HG02973 (cell line): ENCODE results near the gene ADAMTS5.

Experiments used
- ATAC-seq: cut with Tn5 transposase; IDR thresholded peaks from one replicate; pipeline ENCODE4 v1.9.1; 2021; ENCODE audit warnings: moderate library complexity; ENCODE audit not compliant: unreplicated experiment

The ADAMTS5 gene

DNA sequence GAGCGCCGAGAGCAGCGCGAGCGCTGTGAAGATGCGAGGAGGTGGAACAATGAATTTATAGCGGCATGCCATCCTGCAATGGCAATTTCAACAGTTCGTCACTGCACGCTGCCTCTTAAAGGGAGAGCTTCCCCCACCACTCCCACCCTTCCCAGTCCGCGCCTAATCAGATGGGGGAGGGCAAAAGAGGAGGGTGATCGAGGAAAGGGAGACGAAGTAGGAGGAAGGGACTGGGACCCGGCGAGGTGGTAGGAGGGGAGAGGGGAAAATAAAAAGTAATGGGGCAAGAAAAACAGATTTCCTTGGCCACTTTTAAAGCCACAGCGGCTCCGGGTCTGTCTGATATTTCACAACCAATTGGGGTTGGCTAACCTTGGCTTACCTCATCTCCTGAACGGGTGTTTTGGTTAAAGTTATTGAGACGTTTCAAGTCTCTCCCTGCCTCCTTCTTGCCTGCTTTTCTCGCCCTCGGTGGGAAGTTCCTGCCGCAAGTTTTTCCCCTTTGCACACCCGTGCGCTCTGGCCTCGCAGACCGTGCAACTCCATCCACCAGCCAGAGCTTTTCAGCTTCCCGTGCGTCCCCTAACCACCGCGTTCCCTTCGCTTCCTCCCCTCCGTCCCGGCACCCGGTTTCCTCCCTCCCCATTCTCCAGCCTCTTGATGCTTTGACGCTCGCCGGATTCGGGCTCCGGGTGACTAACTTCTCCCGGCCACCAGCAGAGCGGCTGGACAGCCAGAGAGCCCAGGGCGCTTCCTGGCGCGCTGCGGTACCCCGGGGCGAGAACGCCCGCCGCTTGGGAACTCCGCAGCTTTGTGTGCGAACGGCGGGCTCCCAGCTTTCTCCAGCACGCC lies at the start of gene ADAMTS5:
TSS of gene ADAMTS5 (minus strand) at position 27 of the 852 bp plus-strand sequence. CDS start 697 bp downstream, outside the sequence.
- ATAC-seq = no peak

DNA sequence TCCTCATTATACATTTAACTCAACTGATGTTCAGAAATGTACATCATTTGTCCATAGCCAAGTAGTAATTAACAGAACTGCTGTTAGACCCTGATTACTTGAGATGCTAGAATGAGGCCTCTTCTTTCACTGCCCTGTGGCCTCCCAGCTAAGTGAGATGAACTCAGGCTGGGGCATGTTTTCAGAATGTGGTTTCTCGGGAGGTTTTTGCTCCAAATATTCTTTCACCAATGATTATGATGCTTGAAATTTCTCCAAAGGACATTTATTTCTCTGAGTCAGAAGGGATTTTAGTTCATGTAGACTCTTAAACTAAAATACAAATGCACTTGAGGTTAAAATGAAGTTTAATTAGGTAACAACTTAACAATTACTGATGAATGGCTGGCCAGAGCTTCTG lies 34.6 kb upstream of the ADAMTS5 start:
- no peak for ATAC-seq

DNA sequence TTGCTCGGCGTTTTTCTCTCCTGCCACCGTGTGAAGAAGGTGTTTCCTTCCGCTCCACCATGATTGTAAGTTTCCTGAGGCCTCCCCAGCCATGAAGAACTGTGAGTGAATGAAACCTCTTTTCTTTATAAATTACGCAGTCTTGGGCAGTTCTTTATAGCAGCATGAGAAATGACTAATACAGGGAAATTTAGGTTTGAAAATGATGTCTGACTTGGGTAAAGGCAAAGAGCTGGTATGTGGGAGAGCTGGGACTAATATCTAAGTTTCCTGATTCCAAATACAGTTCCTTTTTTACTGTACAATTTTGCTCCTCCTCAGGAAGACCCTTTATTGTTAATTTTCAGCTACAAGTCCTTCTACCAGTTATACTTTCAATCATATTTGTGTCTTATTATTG lies 16.7 kb upstream of the ADAMTS5 start:
- ATAC-seq = no peak

DNA sequence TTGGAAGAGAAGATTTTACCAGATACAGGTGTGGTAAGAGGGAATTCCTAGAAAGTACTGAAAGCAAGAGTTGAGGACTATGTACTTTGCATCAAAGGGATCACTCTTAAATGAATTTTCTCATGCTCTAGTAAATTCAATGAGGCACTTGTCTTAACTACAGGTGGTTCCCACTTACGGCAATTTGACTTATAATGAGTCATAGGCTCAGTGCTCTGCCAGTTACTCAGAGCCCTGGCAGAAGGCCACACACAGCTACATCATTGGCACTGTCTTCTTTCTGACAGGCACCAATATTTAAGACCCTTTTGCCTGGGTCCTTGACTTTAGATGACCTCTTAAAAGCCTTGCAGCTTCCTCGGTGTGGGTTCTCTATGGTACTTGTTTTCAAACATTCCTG lies 15.9 kb upstream of the ADAMTS5 start:
- no peak for ATAC-seq

DNA sequence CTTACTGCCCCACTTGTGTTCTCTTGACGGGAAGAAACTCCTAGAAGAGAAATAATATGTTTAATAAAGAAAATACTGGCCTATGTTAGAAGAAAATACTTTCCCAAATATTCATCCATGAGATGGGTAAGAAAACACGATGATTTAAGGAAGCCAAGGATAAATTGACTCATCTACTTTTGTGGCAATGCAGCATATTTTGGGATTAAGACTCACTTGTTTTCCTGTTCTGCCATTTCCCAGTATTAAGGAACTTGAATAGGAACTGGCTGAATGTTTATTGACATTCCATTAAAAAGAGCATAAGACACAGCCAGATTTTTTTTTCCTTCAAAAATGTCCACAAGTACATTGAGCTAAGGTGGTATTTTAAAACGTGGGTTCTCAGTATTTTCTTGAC lies 10.9 kb upstream of the ADAMTS5 start:
- no peak for ATAC-seq

DNA sequence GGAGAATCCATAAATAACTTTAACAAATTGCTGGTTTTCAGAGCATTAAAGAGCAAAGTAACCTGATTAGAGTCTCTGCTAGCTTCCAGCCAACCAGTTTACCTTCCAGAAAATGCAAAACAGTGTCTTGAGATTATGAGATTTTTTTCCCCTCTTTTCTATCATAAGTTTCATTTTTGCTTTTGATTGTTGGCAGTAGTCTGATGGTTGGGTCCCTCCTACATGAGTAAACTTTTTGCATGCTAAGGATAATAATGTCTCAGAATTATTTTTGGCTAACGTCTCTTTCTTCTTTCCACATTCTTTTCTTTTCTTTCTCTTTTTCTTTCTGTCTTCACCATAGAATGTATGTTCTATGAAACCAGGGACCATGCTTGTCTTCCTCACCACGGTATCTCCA lies 6.3 kb upstream of the ADAMTS5 start:
- no peak for ATAC-seq

DNA sequence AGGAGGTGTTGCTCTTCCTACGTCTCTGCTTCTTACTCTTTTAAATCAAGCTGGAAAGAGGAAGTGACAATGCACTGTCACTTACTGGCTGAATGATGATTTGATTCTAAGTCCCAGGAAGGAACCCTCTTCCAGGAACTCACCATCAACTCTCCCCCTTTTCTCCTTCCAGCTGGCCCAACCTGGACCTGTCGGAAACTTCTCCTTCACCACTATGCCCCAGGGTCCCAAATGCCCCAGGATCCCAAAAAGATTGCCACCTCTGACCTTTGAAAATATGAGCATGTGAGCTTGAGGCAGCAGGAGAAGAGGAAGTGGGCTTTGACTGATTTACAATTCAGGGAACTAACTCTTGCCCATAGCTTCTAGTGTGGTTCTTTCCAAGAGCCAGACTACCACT lies 5.3 kb upstream of the ADAMTS5 start:
- ATAC-seq = no peak

DNA sequence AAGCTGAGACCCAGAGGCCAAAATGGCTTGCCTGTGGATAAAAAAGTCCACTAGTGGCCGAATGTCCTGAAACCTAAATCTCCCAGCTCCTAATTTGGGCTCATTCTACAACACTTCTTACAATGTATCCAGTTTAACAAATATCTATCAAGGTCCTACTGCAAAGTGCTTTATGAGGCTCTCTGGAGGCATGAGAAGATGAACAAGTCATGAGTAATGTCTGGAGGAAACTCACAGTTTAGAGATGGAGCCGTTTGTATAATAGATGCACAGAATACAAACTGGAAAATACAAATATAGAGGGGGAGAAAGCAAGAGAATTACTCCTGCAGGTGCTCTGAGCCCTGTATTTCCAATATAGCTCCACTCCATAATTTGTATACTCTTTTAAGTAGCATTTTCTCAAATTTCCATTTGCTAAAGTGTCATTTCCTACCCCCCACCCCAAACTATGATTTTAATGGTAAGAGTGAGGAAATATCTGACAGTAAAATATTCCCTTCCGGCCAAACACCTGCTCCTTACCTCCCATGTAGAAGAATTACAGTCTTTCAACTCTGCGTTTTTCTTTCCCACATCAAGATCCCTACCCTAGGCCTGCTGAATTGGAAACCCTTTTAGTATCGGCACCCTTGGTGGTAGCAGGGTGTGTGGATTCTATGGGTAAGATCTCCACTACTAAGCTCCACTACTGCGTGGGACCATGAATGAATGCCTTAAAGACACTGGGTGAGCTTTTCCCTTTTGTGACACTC lies 3.3 kb upstream of the ADAMTS5 start:
- ATAC-seq = no peak

DNA sequence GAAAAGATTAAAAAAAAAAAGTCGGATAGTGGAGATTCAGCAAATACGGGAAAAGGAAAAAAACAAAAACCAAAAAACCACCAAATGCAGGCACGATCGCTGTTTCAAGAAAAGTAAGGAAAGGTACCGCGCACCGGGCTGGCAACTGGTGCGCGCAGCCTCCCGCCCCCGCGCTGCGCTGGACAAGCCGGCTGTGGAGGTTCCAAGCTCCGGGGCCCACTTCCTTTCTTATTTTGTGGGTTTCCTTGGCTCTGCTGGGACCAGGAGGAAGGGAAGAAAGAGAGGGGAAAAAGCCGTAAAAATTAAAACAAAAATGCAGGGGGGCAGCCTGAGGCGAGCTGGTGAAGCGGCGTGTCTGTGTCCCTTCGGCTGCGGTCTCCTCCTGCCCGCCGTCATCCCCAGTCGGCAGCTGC lies 233 bp downstream of the ADAMTS5 start:
- ATAC-seq = no peak

DNA sequence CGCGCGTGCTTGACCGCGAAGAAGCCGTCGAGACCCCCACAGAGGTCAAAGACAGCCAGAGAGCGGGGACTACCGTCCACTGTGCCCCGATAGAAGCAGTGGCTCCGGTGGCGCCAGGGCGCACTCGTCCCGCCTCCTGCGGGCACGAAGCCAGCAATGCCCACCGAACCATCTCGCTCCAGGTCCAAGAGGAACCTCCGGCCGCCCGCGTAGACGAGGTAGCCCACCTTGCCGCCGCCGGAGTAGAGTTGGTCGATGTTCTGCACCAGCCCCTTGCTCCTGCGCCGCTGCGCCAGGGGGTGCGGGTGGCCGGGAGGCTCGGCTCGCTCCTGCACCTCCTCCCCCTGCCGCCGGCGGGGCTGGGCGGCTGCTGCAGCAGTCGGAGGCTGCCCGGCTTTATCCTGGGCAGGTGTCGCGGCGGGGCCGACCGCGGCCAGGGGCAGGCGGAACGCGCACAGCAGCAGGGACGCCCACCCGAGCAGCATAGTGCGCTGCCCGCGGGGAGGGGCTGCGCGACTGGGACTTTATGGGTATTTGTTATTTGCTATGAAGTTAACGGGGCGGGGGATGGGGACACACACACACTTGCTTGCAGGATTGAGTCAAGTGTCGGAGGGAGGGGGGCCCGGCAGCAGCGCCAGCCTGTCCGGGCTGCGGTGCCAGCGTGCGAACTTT lies 844 bp downstream of the ADAMTS5 start:
- ATAC-seq = no peak

DNA sequence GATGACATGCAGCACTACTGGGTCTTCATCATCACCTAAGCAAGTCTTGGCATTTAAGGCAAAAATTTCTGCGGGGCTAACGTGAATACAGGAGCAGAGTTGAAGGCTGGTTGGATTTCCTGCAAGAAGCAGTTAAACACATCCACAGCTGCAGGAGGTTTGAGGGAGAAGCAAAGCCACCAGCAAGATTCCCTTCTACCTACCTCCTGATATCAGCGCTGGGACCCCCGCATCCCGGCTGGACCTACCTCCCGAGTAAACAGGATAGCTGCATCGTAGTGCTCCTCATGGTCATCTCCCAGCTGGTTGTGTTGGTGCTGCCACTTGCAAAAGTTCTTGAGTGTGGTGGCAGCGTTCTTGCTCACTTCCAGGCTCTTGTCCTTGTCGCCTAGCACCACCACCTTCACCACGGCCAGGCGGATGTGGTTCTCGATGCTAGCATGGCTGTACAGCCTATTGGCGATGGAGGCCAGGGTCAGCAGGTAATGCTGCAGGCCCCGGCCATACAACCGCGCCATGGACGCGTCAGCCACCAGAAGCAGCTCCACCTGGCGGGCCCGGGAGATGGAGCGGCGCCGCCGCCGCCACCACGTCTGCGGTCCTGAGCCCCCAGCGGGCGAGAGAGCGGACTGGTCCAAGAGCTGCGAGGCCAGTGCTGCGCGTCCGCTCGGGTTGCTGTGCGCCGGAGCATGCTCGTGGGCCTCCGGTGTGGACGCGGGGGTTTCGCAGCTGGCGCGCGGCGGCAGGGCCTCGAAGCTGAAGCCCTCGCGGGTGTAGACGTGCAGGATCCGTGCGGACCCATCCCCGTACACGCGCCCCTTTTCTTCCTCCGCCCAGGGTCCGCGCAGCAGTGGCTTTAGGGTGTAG lies 1.6 kb downstream of the ADAMTS5 start:
- ATAC-seq = no peak

DNA sequence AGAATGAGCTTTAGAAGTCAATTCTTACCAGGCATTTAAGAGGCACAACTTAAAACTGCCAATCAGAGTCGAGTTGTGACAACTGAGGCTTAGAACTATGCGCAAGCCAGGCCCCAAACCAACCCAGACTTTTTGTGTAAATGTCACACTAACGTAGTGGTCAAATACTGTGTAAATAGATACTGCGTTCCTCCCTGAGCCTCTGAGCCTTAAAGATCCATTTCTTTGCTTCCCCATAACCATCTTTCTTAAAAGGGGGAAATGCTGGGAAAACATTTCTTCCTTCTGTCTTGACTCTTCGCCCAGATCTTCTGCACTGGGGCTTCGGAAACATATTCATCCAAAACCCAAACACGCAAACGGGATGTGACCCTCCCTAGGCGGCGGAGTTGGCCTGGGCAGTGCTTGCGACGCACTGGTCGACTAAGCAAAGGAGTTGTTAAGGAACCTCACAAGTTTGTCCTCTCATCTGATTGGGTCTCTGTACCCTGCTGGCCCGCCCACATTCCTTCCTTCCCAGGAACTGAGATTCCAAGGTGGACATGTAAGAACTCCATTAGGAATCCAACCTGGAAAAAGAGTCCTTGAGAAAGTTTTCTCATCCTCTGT lies 2.6 kb downstream of the ADAMTS5 start:
- ATAC-seq = no peak

DNA sequence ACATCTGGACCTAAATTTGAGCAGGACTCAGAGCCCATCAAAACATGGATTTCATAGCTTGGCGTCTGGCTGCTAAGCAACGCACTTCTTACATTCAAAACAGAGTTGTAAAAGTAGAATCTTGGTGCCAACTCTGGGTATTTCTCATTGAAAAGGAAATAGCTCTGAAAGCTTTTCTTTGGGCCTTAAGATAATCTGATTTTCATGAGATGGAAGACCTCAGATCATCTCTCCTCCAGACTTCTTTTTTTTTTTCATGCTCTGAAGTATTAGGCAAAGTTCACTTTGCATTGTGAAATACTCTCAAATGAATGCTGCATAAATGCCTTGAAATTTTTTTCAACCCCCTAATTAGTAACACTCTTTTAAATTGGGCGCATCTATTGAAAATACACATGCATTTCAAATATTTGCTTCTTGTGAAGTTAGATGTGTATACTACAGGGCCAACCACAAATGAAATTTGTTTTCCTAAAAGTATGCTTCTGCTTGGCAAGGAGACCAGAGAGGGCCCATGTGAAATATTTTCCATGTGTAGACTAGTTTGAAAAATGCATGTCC lies 4.2 kb downstream of the ADAMTS5 start:
- no peak for ATAC-seq

DNA sequence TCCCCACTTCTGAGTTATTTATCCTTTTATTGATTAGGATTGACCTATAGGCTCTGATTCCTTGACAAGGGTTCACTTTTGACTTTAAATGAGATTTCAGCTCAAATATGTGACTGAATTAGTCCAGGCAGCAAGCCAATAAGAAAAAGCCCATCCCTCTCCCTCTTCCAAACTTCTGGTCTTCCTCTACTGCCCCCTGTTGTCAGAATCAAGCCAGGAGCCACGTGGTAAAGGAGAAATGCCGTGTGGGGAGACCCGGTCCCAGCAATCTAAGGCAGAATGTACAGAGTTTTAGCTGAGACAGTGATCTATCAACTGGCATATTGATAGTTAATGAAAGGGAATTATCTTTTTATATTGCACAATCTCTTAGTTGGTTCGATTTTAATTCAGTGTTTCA lies 5.2 kb downstream of the ADAMTS5 start:
- ATAC-seq = no peak

DNA sequence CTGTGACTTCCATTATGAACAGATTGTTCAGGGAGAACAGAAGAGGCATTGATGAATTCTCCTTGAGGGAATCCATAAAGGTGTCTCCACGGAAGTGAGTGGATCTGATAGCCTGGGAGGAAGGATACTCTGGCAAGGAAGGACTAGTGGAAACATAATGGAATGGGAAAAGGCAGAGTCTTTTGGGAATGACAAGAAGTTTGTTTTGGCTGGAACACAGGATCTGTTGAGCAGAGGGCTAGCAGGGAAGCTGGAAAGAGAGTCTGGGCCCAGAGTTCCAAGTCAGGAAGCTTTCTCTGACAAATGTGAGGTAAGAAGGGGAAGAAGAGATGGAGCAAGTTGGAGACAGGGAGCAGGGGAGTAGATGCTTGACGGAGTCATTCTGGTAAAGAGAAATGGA lies 8.1 kb downstream of the ADAMTS5 start:
- ATAC-seq = no peak

DNA sequence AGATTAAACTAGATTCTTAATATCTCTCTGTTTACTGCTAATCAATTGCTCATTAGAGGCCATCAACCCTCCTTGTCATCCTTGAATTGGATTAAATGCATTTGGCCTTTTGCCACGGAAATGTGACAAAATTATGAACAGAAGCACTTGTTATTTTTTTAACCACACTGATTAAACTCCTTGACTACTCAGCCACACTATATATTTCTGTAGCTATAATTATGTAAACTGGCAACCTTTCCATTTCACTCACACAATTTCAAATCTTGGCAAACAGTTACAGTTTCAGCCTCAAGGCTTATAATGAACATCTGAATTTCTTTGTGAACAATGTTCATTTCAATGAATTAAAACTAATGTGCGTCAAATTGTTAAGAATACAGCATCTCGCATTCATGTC lies 10.1 kb downstream of the ADAMTS5 start:
- ATAC-seq = no peak

DNA sequence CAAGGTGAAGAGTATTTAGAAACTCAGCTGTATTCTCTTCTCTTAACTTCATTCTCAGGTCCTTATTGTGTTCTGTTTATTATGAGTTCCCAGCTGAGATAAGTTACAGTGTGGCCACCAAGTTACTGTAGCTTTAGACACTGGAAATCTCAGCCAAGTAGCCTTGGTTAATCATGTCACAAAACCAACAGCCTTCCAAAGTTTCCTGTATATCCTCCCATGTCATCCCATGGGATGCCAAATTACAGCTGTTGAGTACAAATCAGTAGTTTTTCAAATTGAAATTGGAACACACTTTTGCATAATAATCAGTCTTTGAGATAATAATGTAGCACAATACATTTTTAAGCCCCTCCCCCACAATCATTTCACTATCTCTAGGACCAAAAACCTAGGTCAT lies 10.7 kb downstream of the ADAMTS5 start:
- no peak for ATAC-seq

DNA sequence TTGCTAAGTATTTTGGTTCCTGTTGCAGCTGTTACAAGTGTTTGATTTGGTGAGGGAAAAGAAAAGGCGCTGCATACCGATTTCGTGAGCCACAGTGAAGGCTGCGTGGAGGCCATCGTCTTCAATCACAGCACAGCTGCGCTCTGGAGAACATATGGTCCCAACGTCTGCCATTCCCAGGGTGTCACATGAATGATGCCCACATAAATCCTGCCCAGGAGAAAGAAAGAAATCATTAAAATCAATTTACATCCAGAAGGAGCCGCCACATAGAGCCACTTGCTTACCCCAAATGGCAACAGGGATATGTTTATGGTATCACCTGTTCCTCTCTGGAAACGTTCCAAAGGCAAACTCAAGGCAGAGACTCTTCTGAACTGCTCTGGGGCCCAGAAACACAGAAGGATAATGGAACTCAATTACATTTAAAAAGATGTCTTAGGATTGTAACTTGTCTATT lies 12.2 kb downstream of the ADAMTS5 start:
- ATAC-seq = no peak

DNA sequence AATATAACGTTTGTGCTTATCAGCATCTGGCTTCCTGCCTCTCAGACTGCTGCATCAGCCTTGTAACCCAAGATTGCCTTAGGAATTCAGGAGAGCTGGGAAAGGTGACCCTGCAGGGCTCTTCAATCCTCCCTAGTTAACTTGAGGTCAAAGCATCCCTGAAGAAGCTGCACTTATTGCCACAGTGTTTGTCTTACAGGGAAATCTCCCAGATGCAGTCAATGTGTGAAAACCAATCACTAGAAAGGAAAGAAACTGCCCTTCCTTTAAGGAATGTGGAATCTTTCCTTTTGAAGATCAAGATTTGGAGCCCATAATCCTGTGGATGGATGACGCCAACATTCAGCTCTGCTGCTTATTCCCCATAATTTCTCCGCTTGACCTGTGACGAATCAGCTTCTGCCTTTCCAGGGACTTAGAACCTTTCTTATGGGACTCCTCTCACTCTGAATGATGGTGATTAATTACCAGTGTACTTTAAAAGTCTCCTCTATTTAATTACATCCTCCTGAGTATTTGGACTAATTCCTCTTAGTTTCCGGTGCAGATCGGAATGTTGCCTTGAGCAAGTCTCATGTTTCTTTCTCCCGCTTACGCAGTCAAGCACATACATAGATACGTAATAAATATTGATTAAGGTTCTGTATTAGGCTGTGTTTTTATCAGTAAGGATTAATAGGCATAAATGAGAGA lies 14.4 kb downstream of the ADAMTS5 start:
- no peak for ATAC-seq
